Measurements from ENCODE around the gene PPP1R27.

- no peak for TF ChIP-seq EP300 (IDR thresholded peaks at IDR 0.05)
- no peak for TF ChIP-seq POLR2A (IDR thresholded peaks at IDR 0.05)
These were observed 27.0 kb downstream of the PPP1R27 start for GRCh38 chr17:81807839-81808238.

Measured in ovary (tissue), 1 donor.